ENCODE results near the gene ATXN1L. TPM values are rescaled to one million over a fixed set of nuclear protein-coding genes. Genes with fewer than 3 reads are reported as not detected.
"Not testable (repeated sequence)": the region's sequence is repeated elsewhere in the genome, so short reads cannot be mapped to it uniquely, and the experiment has no call there.

ATXN1L gene
- total and polyA plus RNA-seq, 12 donors = 6.0 to 24.2 (median 18.0) TPM

GRCh38 chr16:71859762-71860521 lies 14.2 kb downstream of the ATXN1L start:
- peaks cover 0 to 48% (median 7%) of the 10 kb centered on the region in 9 donors for H3K4me1 ChIP-seq
- no peaks in the 10 kb centered on the region for H3K27me3 ChIP-seq
- H3K27ac ChIP-seq = peak overlapping the region in 6 of 10 donors; percentile 47 to 79 (median 76)
- no peak overlapping the region for H3K4me3 ChIP-seq
- DNase-seq (no peak), ATAC-seq (peak in 1 of 8 donors; percentile 18)
- no peak for TF ChIP-seq CTCF (IDR thresholded peaks at IDR 0.05)
- peaks cover 0 to 96% (median 22%) of the 10 kb centered on the region in 9 donors for H3K36me3 ChIP-seq
- H3K9me3 ChIP-seq = no peaks in the 10 kb centered on the region
- intact Hi-C loops (cut with DNase I) = loop anchor here in 1 of 10 donors (10.0 kb wide), 1 partner anchor 1315 kb away; no protein-coding TSS in a partner anchor
- 96 to 98% methylated on average over 32 of the region's 32 CpGs for WGBS, 2 donors

- ATAC-seq (no peak), DNase-seq (no peak)
- no peaks in the 10 kb centered on the region for H3K27me3 ChIP-seq
- H3K27ac ChIP-seq = no peak overlapping the region
- peaks cover 0 to 9% (median 0%) of the 10 kb centered on the region in 9 donors for H3K4me1 ChIP-seq
- WGBS, 2 donors = 95 to 99% methylated on average over 5 of the region's 5 CpGs
- no peak for TF ChIP-seq CTCF (IDR thresholded peaks at IDR 0.05)
- no peaks in the 10 kb centered on the region for H3K9me3 ChIP-seq
- peaks cover 0 to 96% (median 22%) of the 10 kb centered on the region in 9 donors for H3K36me3 ChIP-seq
- intact Hi-C loops (cut with DNase I) = no loop called here
- no peak overlapping the region for H3K4me3 ChIP-seq
Measured at GRCh38 chr16:71863995-71864394, 18.2 kb downstream of the ATXN1L start.

DNA sequence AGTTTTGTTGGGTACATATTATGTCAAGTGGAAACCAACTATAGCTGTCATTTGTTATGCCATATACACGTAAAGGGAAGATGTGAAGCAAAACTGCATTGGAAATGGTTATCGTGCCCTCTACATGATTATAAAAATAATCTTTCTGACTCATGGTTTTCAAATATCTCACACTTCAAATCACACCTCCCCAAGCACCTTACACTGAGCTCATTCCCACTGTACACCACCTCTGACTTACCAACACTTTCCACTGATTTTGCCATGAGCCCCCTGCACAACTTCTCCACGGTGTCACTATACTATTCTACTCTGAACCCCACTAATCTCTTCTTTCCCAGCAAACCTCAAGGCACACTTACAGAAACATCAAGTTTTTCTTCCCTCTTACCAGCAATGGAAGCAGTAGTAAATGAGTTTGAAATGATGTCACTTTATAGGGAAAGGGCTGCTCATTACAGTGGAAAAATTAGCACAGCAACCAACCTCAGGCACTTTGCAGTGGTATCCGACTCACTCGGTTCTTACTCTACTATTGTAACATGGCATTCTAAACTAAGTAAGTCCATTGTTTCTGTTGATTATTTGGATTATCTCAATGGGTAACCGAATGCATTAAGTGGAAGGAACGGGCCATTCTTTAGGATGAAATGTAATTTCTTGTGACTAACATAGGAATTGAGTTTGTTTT lies 19.5 kb downstream of the ATXN1L start:
- ATAC-seq (peak in 1 of 8 donors; percentile 39), DNase-seq (no peak)
- WGBS, 2 donors = 87 to 91% methylated on average over 7 of the region's 7 CpGs
- no peaks in the 10 kb centered on the region for H3K27me3 ChIP-seq
- peaks cover 0 to 96% (median 18%) of the 10 kb centered on the region in 9 donors for H3K36me3 ChIP-seq
- no peaks in the 10 kb centered on the region for H3K9me3 ChIP-seq
- H3K27ac ChIP-seq = no peak overlapping the region
- intact Hi-C loops (cut with DNase I) = no loop called here
- no peak for TF ChIP-seq CTCF (IDR thresholded peaks at IDR 0.05)
- H3K4me1 ChIP-seq = no peaks in the 10 kb centered on the region
- H3K4me3 ChIP-seq = no peak overlapping the region

DNA sequence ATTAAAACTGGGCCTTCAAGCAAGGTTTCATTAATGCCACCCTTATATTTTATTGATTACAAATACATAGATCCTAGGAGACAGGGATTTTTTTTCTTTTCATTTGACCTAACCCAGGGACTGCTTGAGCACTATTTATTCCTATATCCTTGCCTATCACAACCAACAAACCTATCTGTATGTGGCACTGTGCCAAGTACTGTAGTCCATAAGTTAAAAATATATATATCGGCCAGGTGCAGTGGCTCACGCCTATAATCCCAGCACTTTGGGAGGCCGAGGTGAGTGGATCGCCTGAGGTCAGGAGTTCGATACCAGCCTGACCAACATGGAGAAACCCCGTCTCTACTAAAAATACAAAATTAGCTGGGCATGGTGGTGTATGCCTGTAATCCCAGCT lies 21.4 kb downstream of the ATXN1L start:
- peaks cover 0 to 95% (median 16%) of the 10 kb centered on the region in 9 donors for H3K36me3 ChIP-seq
- not testable (repeated sequence) for ATAC-seq

More for the DNA sequence above, 21.4 kb downstream of the ATXN1L start:
- H3K4me1 ChIP-seq; DNase-seq; H3K9me3 ChIP-seq; H3K27me3 ChIP-seq; H3K27ac ChIP-seq; H3K4me3 ChIP-seq; intact Hi-C loops (cut with DNase I): not testable (repeated sequence)
- WGBS, 2 donors = 87 to 95% methylated on average over 6 of the region's 6 CpGs

Measured in heart right ventricle (tissue), 16 donors.